Measurements from ENCODE around the gene UCP2. TPM values are rescaled to one million over a fixed set of nuclear protein-coding genes. Genes with fewer than 3 reads are reported as not detected.

Gene UCP2
- total and polyA plus RNA-seq, 9 of the 15 experiments (the other 6 are each of a cell fraction or from before 2014, with no cell fraction given), result 19.2 to 216 (median 87.9) TPM

DNA sequence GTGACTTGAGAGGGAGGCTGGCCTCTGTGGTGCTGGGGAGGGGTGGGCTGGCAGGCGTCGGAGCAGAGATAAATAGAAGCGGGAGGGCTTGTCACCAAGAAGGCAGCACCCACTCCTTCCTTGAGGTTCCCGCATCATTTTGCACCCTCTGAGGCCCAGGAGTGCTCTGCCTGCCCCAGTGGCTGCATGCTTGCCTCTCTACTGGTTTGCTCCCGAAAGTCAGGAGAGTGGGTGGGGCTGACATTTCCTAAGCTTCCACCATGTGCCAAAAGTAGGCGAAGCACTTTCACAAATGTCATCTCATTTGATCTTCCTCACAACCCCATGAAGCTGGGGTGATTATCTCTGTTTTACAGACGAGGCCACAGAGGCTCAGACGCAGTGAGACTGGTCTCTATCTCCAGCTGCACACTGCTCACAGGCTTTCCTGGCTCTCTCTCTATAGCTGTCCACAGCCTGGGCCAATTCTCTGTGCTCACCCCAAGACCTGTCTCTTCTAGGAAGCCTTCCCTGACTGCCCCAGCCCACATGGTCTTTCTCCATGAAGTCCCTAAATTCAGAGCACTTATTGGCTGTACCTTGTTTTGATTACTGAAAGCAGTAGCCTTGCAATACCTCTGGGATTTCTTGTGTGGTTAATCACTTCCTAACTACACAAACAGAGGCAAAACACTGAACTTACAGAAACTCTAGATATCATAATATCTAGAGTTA, 28.9 kb upstream of the UCP2 start (continued):
- TF ChIP-seq, protein P1, sequence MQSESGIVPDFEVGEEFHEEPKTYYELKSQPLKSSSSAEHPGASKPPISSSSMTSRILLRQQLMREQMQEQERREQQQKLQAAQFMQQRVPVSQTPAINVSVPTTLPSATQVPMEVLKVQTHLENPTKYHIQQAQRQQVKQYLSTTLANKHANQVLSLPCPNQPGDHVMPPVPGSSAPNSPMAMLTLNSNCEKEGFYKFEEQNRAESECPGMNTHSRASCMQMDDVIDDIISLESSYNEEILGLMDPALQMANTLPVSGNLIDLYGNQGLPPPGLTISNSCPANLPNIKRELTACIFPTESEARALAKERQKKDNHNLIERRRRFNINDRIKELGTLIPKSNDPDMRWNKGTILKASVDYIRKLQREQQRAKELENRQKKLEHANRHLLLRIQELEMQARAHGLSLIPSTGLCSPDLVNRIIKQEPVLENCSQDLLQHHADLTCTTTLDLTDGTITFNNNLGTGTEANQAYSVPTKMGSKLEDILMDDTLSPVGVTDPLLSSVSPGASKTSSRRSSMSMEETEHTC (IDR thresholded peaks at IDR 0.05), result peak; percentile 74
- TF ChIP-seq, protein P2, sequence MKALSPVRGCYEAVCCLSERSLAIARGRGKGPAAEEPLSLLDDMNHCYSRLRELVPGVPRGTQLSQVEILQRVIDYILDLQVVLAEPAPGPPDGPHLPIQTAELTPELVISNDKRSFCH (CRISPR knock-in tag; IDR thresholded peaks at IDR 0.05), result no peak
- TF ChIP-seq, protein P2 (tag; IDR thresholded peaks at IDR 0.05), result peak; percentile 99
- no peak for TF ChIP-seq HMG20A (CRISPR knock-in tag; conservative IDR thresholded peaks at IDR 0.05)
- TF ChIP-seq LEF1 (IDR thresholded peaks at IDR 0.05), result peak; percentile 90
- TF ChIP-seq ZNF41 (CRISPR knock-in tag; conservative IDR thresholded peaks at IDR 0.05), result peak; percentile 75
- TF ChIP-seq, protein P3, sequence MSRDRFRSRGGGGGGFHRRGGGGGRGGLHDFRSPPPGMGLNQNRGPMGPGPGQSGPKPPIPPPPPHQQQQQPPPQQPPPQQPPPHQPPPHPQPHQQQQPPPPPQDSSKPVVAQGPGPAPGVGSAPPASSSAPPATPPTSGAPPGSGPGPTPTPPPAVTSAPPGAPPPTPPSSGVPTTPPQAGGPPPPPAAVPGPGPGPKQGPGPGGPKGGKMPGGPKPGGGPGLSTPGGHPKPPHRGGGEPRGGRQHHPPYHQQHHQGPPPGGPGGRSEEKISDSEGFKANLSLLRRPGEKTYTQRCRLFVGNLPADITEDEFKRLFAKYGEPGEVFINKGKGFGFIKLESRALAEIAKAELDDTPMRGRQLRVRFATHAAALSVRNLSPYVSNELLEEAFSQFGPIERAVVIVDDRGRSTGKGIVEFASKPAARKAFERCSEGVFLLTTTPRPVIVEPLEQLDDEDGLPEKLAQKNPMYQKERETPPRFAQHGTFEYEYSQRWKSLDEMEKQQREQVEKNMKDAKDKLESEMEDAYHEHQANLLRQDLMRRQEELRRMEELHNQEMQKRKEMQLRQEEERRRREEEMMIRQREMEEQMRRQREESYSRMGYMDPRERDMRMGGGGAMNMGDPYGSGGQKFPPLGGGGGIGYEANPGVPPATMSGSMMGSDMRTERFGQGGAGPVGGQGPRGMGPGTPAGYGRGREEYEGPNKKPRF (IDR thresholded peaks at IDR 0.05; ENCODE audit: low read depth, low read length), result no peak
- TF ChIP-seq, protein P4, sequence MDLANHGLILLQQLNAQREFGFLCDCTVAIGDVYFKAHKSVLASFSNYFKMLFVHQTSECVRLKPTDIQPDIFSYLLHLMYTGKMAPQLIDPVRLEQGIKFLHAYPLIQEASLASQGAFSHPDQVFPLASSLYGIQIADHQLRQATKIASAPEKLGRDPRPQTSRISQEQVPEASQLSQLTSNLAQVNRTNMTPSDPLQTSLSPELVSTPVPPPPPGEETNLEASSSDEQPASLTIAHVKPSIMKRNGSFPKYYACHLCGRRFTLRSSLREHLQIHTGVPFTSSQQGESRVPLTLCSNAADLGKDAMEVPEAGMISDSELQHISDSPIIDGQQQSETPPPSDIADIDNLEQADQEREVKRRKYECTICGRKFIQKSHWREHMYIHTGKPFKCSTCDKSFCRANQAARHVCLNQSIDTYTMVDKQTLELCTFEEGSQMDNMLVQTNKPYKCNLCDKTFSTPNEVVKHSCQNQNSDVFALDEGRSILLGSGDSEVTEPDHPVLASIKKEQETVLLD (IDR thresholded peaks at IDR 0.05), result peak; percentile 46; the same call in 1 of the 2 replicates
- TF ChIP-seq ELF4 (CRISPR knock-in tag; IDR thresholded peaks at IDR 0.05), result 0 out of 2 replicates have a peak, but pooled peaks have one; percentile 69
- TF ChIP-seq KHSRP (IDR thresholded peaks at IDR 0.05), result peak; percentile 72
- no peak for TF ChIP-seq MAFF (IDR thresholded peaks at IDR 0.05; ENCODE audit: low read length)
- TF ChIP-seq ZNF696 (CRISPR knock-in tag; conservative IDR thresholded peaks at IDR 0.05), result no peak
- 0 out of 2 replicates have a peak, but pooled peaks have one; percentile 47 for TF ChIP-seq TCFL5 (CRISPR knock-in tag; conservative IDR thresholded peaks at IDR 0.05)
- peak; percentile 34 for TF ChIP-seq ASH1L (IDR thresholded peaks at IDR 0.05; ENCODE audit: borderline replicate concordance, low read depth, partially characterized antibody)
- peak; percentile 85 for TF ChIP-seq IFI16 (CRISPR knock-in tag; IDR thresholded peaks at IDR 0.05)
- TF ChIP-seq ILK (tag; IDR thresholded peaks at IDR 0.05; ENCODE audit: borderline replicate concordance, low read depth), result no peak
- TF ChIP-seq, protein P5, sequence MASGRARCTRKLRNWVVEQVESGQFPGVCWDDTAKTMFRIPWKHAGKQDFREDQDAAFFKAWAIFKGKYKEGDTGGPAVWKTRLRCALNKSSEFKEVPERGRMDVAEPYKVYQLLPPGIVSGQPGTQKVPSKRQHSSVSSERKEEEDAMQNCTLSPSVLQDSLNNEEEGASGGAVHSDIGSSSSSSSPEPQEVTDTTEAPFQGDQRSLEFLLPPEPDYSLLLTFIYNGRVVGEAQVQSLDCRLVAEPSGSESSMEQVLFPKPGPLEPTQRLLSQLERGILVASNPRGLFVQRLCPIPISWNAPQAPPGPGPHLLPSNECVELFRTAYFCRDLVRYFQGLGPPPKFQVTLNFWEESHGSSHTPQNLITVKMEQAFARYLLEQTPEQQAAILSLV (tag; IDR thresholded peaks at IDR 0.05), result 0 out of 2 replicates have a peak, but pooled peaks have one; percentile 47
- TF ChIP-seq POLR2A (conservative IDR thresholded peaks at IDR 0.05), result peak; percentile 48; the same call in 1 of the 2 replicates
- no peak for TF ChIP-seq ATF1 (CRISPR knock-in tag; IDR thresholded peaks at IDR 0.05)
- peak; percentile 81 for TF ChIP-seq ATF1 (tag; IDR thresholded peaks at IDR 0.05)
- TF ChIP-seq CCNT2 (IDR thresholded peaks at IDR 0.05; ENCODE audit: borderline replicate concordance, extremely low read depth, insufficient read length, low read depth, low read length), result peak; percentile 92
- TF ChIP-seq FOXM1 (IDR thresholded peaks at IDR 0.05; ENCODE audit: low read depth), result peak; percentile 94
- 0 out of 2 replicates have a peak, but pooled peaks have one; percentile 61 for TF ChIP-seq FOXM1 (CRISPR knock-in tag; IDR thresholded peaks at IDR 0.05; ENCODE audit: low read depth)
- TF ChIP-seq ZNF3 (CRISPR knock-in tag; IDR thresholded peaks at IDR 0.05), result no peak

Measured in K562 (cell line).